IPS-NIHi7 (cell line): ENCODE data around the gene ACTG1.

Source experiments
- DNase-seq: peaks from one replicate; pipeline ENCODE4 v3.0.0; 2012; ENCODE audit warnings: mixed read lengths; ENCODE audit errors: extremely low spot score

The ACTG1 gene

GRCh38 chr17:81545160-81545949 lies 32.8 kb upstream of the ACTG1 start:
- no peak for DNase-seq

GRCh38 chr17:81544281-81544974 lies 31.8 kb upstream of the ACTG1 start:
- DNase-seq: no peak

DNA sequence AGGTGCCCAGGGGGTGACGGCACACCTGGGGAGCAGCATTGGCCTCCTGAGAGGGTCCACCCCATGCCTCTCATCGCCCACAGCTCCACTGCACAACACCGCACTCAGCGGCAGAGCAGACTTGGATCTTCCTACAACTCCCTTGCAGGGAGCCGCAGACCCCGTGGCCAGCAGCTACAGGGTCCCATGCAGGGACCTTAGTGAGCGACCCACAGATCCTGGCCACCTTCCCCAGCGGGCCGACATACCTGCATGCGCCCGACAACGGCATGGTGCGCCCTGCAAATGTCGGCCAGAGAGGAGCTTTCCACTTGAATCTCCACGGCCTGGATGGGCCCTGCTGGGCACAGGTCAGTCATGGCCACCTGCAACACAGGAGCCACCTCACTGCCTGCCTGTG lies 31.2 kb upstream of the ACTG1 start:
- DNase-seq: no peak

- DNase-seq: no peak
Measured at GRCh38 chr17:81543339-81543675, 30.7 kb upstream of the ACTG1 start.

GRCh38 chr17:81542431-81543338 lies 30.1 kb upstream of the ACTG1 start:
- DNase-seq: no peak

DNA sequence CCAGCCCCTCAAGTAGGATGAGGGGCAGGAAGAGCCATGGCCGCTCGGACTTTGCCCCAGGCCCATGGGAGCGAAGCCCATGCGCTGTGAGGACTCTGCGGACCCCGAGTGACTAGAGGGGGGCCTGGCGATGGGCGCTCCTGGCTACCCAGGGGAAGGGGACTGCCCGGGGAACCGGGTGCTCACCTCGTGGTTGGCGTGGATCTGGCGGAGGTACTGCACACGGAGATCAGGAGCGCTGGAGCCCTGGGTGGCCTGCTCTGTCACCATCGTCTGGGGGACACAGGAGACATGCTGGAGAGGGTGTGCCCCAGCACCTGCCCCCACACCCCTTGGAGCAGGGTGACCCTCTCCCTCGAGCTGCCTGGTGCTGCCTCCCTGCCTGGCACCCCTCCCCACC lies 28.5 kb upstream of the ACTG1 start:
- DNase-seq: no peak

DNA sequence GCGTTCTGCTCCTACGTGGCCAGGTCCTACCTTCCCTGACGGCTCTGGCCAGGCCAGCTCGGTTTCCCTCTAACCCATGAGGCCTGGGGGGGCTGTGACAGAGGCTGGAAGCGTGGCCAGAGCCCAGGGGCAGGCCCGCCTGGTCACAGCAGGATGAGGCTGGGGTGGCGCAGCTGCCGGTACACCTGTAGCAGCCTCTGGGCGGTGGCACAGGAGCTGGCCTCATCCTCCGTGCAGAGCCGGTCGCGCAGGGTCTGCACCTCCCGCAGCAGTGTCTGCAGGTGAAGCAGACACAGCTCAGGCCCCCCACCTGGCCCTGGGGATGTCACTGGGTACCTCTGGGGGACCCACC lies 28.1 kb upstream of the ACTG1 start:
- no peak for DNase-seq

GRCh38 chr17:81539961-81540675 lies 27.5 kb upstream of the ACTG1 start:
- no peak for DNase-seq

- no peak for DNase-seq
Measured at GRCh38 chr17:81539571-81539900, 26.9 kb upstream of the ACTG1 start.

- DNase-seq: no peak
Measured at GRCh38 chr17:81538651-81539570, 26.3 kb upstream of the ACTG1 start.

GRCh38 chr17:81537856-81538555 lies 25.4 kb upstream of the ACTG1 start:
- no peak for DNase-seq

GRCh38 chr17:81537343-81537855 lies 24.8 kb upstream of the ACTG1 start:
- DNase-seq: peak; percentile 87

GRCh38 chr17:81536299-81537290 lies 24.0 kb upstream of the ACTG1 start:
- no peak for DNase-seq

- DNase-seq: no peak
Measured at GRCh38 chr17:81535480-81536298, 23.1 kb upstream of the ACTG1 start.

DNA sequence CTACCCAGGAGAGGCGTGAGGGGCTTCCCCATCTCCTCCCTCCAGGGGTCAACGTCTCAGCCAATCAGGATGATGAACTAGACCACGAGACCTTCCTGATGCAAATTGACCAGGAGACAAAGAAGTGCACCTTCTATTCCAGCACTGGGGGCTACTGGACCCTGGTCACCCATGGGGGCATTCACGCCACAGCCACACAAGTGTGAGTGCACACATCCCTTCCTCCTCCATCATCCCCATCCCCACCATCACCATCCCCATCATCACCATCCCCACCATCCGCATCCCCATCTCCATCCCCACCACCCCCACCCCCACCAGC lies 22.4 kb upstream of the ACTG1 start:
- DNase-seq: no peak

- DNase-seq: no peak
Measured at GRCh38 chr17:81534157-81535006, 21.8 kb upstream of the ACTG1 start.
